Activated CD4-positive, alpha-beta T cell treated with anti-CD3 and anti-CD28 coated beads, Interleukin-2, amount 10 ng/mL, durations not matched to agents 7 days and 5 days (primary cell): ENCODE data around the gene NKAPD1. TPM values are rescaled to one million over a fixed set of nuclear protein-coding genes. Genes with fewer than 3 reads are reported as not detected.

Source experiments
- CTCF ChIA-PET: fragments of 350-600 bp; sonication (Branson Sonifier 250); formaldehyde crosslinking; loops from one replicate; lab custom pipeline; 2021; ENCODE audit warnings: antibody characterized with exemption; lab: Charles Lee
- POLR2A ChIA-PET: fragments of 350-600 bp; sonication (Branson Sonifier 250); formaldehyde crosslinking; loops from one replicate; lab custom pipeline; 2021; ENCODE audit warnings: antibody characterized with exemption; lab: Charles Lee
- DNase-seq: peaks from one replicate; pipeline ENCODE4 v3.0.0-alpha.2; 2020
- H3K27ac Mint-ChIP-seq: one replicate; pipeline ENCODE4 v1.8.0; 2021; ENCODE audit warnings: mild to moderate bottlenecking, moderate library complexity, mixed read lengths
- H3K27me3 Mint-ChIP-seq: one replicate; pipeline ENCODE4 v1.8.0; 2021; ENCODE audit warnings: mixed read lengths
- H3K36me3 Mint-ChIP-seq: one replicate; pipeline ENCODE4 v1.8.0; 2021; ENCODE audit warnings: low read depth, mixed read lengths
- H3K4me1 Mint-ChIP-seq: one replicate; pipeline ENCODE4 v1.8.0; 2021; ENCODE audit warnings: mixed read lengths
- H3K4me3 Mint-ChIP-seq: one replicate; pipeline ENCODE4 v1.8.0; 2021; ENCODE audit warnings: mild to moderate bottlenecking, moderate library complexity, mixed read lengths
- H3K9me3 Mint-ChIP-seq: one replicate; pipeline ENCODE4 v1.8.0; 2021; ENCODE audit warnings: mixed read lengths
- total RNA-seq, 2 experiments: library from RNA; stranded (reverse); gene quantifications; one replicate each; pipeline ENCODE4 v1.2.3, GENCODE V29; 2021

The NKAPD1 gene
- total RNA-seq, 2 experiments from 2014 or later: 25.3 to 25.6 TPM

- peaks cover 34% of the 10 kb centered on the region for H3K36me3 Mint-ChIP-seq
- no peaks in the 10 kb centered on the region for H3K4me1 Mint-ChIP-seq
- ChIA-PET POLR2A (no interaction called here), CTCF (no interaction called here)
- no peak for DNase-seq
- no peaks in the 10 kb centered on the region for H3K27me3 Mint-ChIP-seq
- H3K4me3 Mint-ChIP-seq: no peak overlapping the region
- H3K27ac Mint-ChIP-seq: no peak overlapping the region
- no peaks in the 10 kb centered on the region for H3K9me3 Mint-ChIP-seq
Measured at GRCh38 chr11:112096194-112096593, 22.1 kb downstream of the NKAPD1 start.

GRCh38 chr11:112097734-112098528 lies 23.8 kb downstream of the NKAPD1 start:
- Mint-ChIP-seq H3K4me1 (no peaks in the 10 kb centered on the region), H3K4me3 (no peak overlapping the region), H3K27me3 (no peaks in the 10 kb centered on the region), H3K36me3 (peaks cover 20% of the 10 kb centered on the region), H3K27ac (no peak overlapping the region), H3K9me3 (no peaks in the 10 kb centered on the region)
- ChIA-PET CTCF (interaction anchor here (1.0 to 2.3 kb wide), 4 partner anchors 11 to 226 kb away, joined by 3 to 7 read pairs (median 4); partner anchors contain the start of genes SDHD and TIMM8B), POLR2A (interaction anchor here (0.6 kb wide), 1 partner anchor 12 kb away, joined by 3 read pairs; the partner anchor contains the start of genes SDHD and TIMM8B)
- DNase-seq: no peak

GRCh38 chr11:112100462-112100861 lies 26.4 kb downstream of the NKAPD1 start:
- DNase-seq: no peak
- peaks cover 12% of the 10 kb centered on the region for H3K36me3 Mint-ChIP-seq
- H3K4me1 Mint-ChIP-seq: no peaks in the 10 kb centered on the region
- no peak overlapping the region for H3K4me3 Mint-ChIP-seq
- no peaks in the 10 kb centered on the region for H3K9me3 Mint-ChIP-seq
- CTCF ChIA-PET: no interaction called here
- POLR2A ChIA-PET: no interaction called here
- no peaks in the 10 kb centered on the region for H3K27me3 Mint-ChIP-seq
- H3K27ac Mint-ChIP-seq: no peak overlapping the region

GRCh38 chr11:112103446-112103845 lies 29.3 kb downstream of the NKAPD1 start:
- no peaks in the 10 kb centered on the region for H3K9me3 Mint-ChIP-seq
- CTCF ChIA-PET: interaction anchor here (1.2 to 1.9 kb wide), 2 partner anchors 9 to 10 kb away, joined by 4 to 8 read pairs; no protein-coding TSS in a partner anchor
- H3K4me1 Mint-ChIP-seq: no peaks in the 10 kb centered on the region
- H3K27me3 Mint-ChIP-seq: no peaks in the 10 kb centered on the region
- no peak for DNase-seq
- no peak overlapping the region for H3K27ac Mint-ChIP-seq
- peaks cover 2% of the 10 kb centered on the region for H3K36me3 Mint-ChIP-seq
- no peak overlapping the region for H3K4me3 Mint-ChIP-seq
- POLR2A ChIA-PET: no interaction called here

GRCh38 chr11:112106070-112106469 lies 32.0 kb downstream of the NKAPD1 start:
- DNase-seq: no peak
- H3K27ac Mint-ChIP-seq: no peak overlapping the region
- ChIA-PET CTCF (interaction anchor here (0.7 to 0.9 kb wide), 2 partner anchors 14 to 66 kb away, joined by 3 read pairs; no protein-coding TSS in a partner anchor), POLR2A (no interaction called here)
- H3K9me3 Mint-ChIP-seq: no peaks in the 10 kb centered on the region
- no peak overlapping the region for H3K4me3 Mint-ChIP-seq
- H3K4me1 Mint-ChIP-seq: no peaks in the 10 kb centered on the region
- no peaks in the 10 kb centered on the region for H3K36me3 Mint-ChIP-seq
- H3K27me3 Mint-ChIP-seq: no peaks in the 10 kb centered on the region

DNA sequence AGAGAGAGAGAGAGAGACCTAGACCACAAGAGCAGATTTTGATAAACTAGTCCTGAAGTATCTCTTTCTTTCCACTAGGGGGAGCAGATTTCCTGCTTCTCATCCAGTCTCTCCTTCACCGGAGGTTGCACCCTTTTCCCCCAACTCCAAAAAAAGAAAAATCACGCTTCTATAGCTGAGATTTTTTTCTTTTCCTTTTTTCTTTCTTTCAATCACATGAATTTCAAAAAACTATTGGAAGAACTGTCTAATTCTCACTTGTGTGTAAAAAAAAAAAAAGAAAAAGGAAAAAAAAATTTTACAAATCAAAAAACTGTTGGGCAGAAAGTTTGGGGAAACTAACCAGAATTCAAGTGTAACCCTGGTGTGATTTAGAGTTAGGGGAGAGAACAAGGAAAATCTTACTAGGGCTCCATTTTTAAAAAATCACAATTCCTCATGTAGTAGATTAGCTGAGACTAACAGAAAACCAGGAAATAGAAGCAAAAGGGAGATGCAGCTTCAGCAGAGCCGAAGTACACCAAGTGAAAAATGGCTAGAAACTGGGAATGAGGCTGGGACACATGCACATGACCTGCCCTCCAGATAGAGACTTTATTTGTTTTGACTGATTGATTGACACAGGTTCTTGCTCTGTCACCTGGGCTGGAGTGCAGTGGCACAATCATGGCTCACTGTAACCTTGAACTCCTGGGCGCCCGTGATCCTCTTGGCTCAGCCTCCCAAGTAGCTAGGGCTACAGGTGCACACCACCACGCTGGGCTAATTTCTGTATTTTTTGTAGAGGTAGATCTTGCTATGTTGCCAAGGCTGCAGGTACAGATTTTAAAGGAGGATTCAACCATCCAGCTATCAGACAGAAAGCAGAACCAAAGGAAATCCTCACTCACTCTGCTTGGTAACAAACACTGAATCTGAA lies 39.7 kb downstream of the NKAPD1 start:
- no peak for DNase-seq
- ChIA-PET POLR2A (no interaction called here), CTCF (interaction anchor here (0.9 to 1.2 kb wide), 4 partner anchors 9 to 160 kb away, joined by 3 to 4 read pairs (median 4); no protein-coding TSS in a partner anchor)
- no peaks in the 10 kb centered on the region for H3K36me3 Mint-ChIP-seq
- no peak overlapping the region for H3K27ac Mint-ChIP-seq
- peaks cover 21% of the 10 kb centered on the region for H3K4me1 Mint-ChIP-seq
- H3K27me3 Mint-ChIP-seq: no peaks in the 10 kb centered on the region
- H3K4me3 Mint-ChIP-seq: no peak overlapping the region
- no peaks in the 10 kb centered on the region for H3K9me3 Mint-ChIP-seq

DNA sequence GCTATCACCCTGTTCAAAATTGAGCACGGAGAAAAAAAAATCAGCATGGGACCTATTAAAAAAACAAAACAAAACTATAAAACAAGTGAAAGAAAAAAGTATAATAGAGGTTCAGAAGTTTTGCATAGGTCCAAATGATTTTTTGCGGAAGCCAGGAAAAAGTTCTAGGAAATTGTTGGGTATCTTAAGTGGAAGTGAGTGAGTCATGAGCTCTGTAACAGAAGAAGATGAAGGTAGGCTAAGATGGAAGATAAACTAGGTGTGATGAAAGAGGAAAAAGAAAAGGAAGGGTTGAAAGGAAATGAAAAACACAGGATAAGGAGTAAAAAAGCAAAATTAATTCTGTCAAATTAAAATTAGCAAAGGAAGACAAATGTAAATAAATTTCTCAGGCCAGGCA lies 40.4 kb downstream of the NKAPD1 start:
- H3K27me3 Mint-ChIP-seq: no peaks in the 10 kb centered on the region
- no peak overlapping the region for H3K27ac Mint-ChIP-seq
- no peaks in the 10 kb centered on the region for H3K9me3 Mint-ChIP-seq
- no peaks in the 10 kb centered on the region for H3K36me3 Mint-ChIP-seq
- no peak overlapping the region for H3K4me3 Mint-ChIP-seq
- peaks cover 21% of the 10 kb centered on the region for H3K4me1 Mint-ChIP-seq
- no peak for DNase-seq
- ChIA-PET CTCF (interaction anchor here (0.9 to 1.2 kb wide), 4 partner anchors 8 to 161 kb away, joined by 3 to 4 read pairs (median 4); no protein-coding TSS in a partner anchor), POLR2A (no interaction called here)

- CTCF ChIA-PET: interaction anchor here (0.6 to 0.7 kb wide), 2 partner anchors 165 to 1686 kb away, joined by 3 read pairs; partner anchors contain the start of gene FDX1
- POLR2A ChIA-PET: no interaction called here
Measured at GRCh38 chr11:112115386-112115785, 41.3 kb downstream of the NKAPD1 start.

GRCh38 chr11:112118176-112118575 lies 44.1 kb downstream of the NKAPD1 start:
- H3K4me3 Mint-ChIP-seq: no peak overlapping the region
- H3K27me3 Mint-ChIP-seq: no peaks in the 10 kb centered on the region
- H3K9me3 Mint-ChIP-seq: no peaks in the 10 kb centered on the region
- DNase-seq: no peak
- H3K4me1 Mint-ChIP-seq: peaks cover 26% of the 10 kb centered on the region
- H3K36me3 Mint-ChIP-seq: no peaks in the 10 kb centered on the region
- POLR2A ChIA-PET: no interaction called here
- CTCF ChIA-PET: interaction anchor here (0.6 kb wide), 2 partner anchors 26 to 58 kb away, joined by 3 to 6 read pairs; no protein-coding TSS in a partner anchor
- H3K27ac Mint-ChIP-seq: no peak overlapping the region

More at GRCh38 chr11:112115386-112115785, 41.3 kb downstream of the NKAPD1 start:
- Mint-ChIP-seq H3K27ac (no peak overlapping the region), H3K9me3 (no peaks in the 10 kb centered on the region), H3K4me1 (peaks cover 24% of the 10 kb centered on the region), H3K4me3 (no peak overlapping the region), H3K27me3 (no peaks in the 10 kb centered on the region), H3K36me3 (no peaks in the 10 kb centered on the region)
- no peak for DNase-seq

GRCh38 chr11:112121981-112122615 lies 48.0 kb downstream of the NKAPD1 start:
- no peaks in the 10 kb centered on the region for H3K27me3 Mint-ChIP-seq
- no peak overlapping the region for H3K4me3 Mint-ChIP-seq
- peaks cover 9% of the 10 kb centered on the region for H3K4me1 Mint-ChIP-seq
- H3K9me3 Mint-ChIP-seq: no peaks in the 10 kb centered on the region
- ChIA-PET POLR2A (no interaction called here), CTCF (interaction anchor here (1.0 to 2.1 kb wide), 3 partner anchors 8 to 25 kb away, joined by 3 to 6 read pairs (median 4); no protein-coding TSS in a partner anchor)
- H3K27ac Mint-ChIP-seq: no peak overlapping the region
- H3K36me3 Mint-ChIP-seq: no peaks in the 10 kb centered on the region
- DNase-seq: no peak

DNA sequence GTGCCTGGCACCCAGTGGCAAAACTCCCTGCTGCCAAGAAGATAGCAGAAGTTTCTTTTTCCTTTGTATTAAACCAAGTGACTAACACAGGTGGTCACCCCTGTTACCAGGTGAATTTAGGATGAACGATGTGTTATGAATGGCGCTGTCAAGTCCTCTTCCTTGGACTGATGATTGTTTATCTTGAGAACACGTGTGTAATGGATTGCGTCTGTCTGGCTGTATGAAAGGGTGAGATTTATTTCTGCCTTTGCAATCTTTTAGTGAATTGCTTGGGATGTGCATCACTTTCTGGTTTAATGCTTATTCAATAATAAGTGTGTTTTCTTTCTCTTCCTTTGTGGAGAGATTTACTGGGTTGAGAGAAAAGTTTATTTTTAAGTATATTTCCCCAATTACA lies 49.0 kb downstream of the NKAPD1 start:
- no peak overlapping the region for H3K27ac Mint-ChIP-seq
- H3K4me1 Mint-ChIP-seq: peaks cover 9% of the 10 kb centered on the region
- POLR2A ChIA-PET: no interaction called here
- H3K4me3 Mint-ChIP-seq: no peak overlapping the region
- H3K36me3 Mint-ChIP-seq: no peaks in the 10 kb centered on the region
- CTCF ChIA-PET: interaction anchor here (2.1 kb wide), 1 partner anchor 10 kb away, joined by 6 read pairs; no protein-coding TSS in a partner anchor
- no peaks in the 10 kb centered on the region for H3K27me3 Mint-ChIP-seq
- no peaks in the 10 kb centered on the region for H3K9me3 Mint-ChIP-seq
- no peak for DNase-seq

DNA sequence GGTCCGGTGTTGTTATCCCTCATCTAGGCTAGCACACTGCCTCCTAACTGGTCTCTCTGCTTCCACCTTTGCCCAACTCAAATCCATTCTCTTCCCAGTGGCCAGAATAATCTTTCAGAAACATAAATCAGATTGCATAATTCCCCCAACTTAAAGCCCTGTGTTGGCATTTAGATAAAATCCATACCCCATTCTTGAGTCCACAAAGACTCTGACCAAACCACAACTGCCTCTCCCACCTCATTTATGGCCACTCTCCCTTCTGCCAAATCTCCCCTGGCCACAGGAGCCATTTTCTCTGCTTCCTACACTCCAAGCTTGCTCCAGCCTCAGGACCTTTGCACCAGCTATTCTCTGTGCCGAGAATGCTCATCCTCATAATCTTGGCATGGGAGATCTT lies 53.0 kb downstream of the NKAPD1 start:
- no peak for DNase-seq
- Mint-ChIP-seq H3K27me3 (no peaks in the 10 kb centered on the region), H3K4me1 (peaks cover 5% of the 10 kb centered on the region), H3K27ac (no peak overlapping the region), H3K4me3 (no peak overlapping the region), H3K9me3 (no peaks in the 10 kb centered on the region), H3K36me3 (no peaks in the 10 kb centered on the region)
- ChIA-PET CTCF (no interaction called here), POLR2A (no interaction called here)
